Measurements from ENCODE around the gene SYT17.

GRCh38 chr16:19235886-19236285 is 67.8 kb downstream of the SYT17 start:
- TF ChIP-seq POLR2AphosphoS5 (IDR thresholded peaks at IDR 0.05; ENCODE audit: low read depth, low read length) (no peak), POLR2A (IDR thresholded peaks at IDR 0.05; ENCODE audit: low read depth, low read length) (no peak)
